Smooth muscle cell (in vitro differentiated cells): ENCODE measurements around the gene NFKBIE. TPM values are rescaled to one million over a fixed set of nuclear protein-coding genes. Genes with fewer than 3 reads are reported as not detected.

Experiments used
- DNase-seq: peaks from one replicate; lab custom pipeline; 2025; ENCODE audit not compliant: unreplicated experiment; lab: John Stamatoyannopoulos, UW
- H2AFZ ChIP-seq: fragments of 200-600 bp; sonication (generic); 2 replicates; pipeline ENCODE4 v1.6.0; 2016; ENCODE audit warnings: antibody characterized with exemption, low read depth, mild to moderate bottlenecking
- H3F3A ChIP-seq: fragments of 200-600 bp; sonication (generic); 2 replicates; pipeline ENCODE4 v1.6.0; 2017; ENCODE audit warnings: antibody characterized with exemption, low read depth
- H3K27ac ChIP-seq: fragments of 200-600 bp; sonication (generic); 2 replicates; pipeline ENCODE4 v1.5.1; 2016; ENCODE audit warnings: low read depth, mild to moderate bottlenecking
- H3K27me3 ChIP-seq: fragments of 200-600 bp; sonication (generic); 2 replicates; pipeline ENCODE4 v1.6.1; 2016; ENCODE audit warnings: low read depth, mild to moderate bottlenecking
- H3K36me3 ChIP-seq: fragments of 200-600 bp; sonication (generic); 2 replicates; pipeline ENCODE4 v1.5.1; 2016; ENCODE audit warnings: low read depth
- H3K4me1 ChIP-seq: fragments of 200-600 bp; sonication (generic); 2 replicates; pipeline ENCODE4 v1.5.1; 2016; ENCODE audit warnings: low read depth
- H3K4me2 ChIP-seq: fragments of 200-600 bp; sonication (generic); 2 replicates; pipeline ENCODE4 v1.6.0; 2016; ENCODE audit warnings: mild to moderate bottlenecking
- H3K4me3 ChIP-seq: fragments of 200-600 bp; sonication (generic); 2 replicates; pipeline ENCODE4 v1.5.1; 2016; ENCODE audit warnings: mild to moderate bottlenecking
- H3K79me2 ChIP-seq: fragments of 200-600 bp; sonication (generic); 2 replicates; pipeline ENCODE4 v1.6.0; 2016; ENCODE audit warnings: low read depth, mild to moderate bottlenecking
- H3K9ac ChIP-seq: fragments of 200-600 bp; sonication (generic); 2 replicates; pipeline ENCODE4 v1.6.0; 2016; ENCODE audit warnings: low read depth
- H3K9me3 ChIP-seq: fragments of 200-600 bp; sonication (generic); replicated peaks from 2 replicates; pipeline ENCODE4 v1.5.1; 2016; ENCODE audit warnings: low read depth
- H4K20me1 ChIP-seq: fragments of 200-600 bp; sonication (generic); 2 replicates; pipeline ENCODE4 v1.6.0; 2016; ENCODE audit warnings: low read depth
- CTCF ChIP-seq: fragments of 200-600 bp; sonication (generic); IDR thresholded peaks from 2 replicates; pipeline ENCODE4 v1.5.1; 2017; ENCODE audit warnings: borderline replicate concordance, mild to moderate bottlenecking, antibody characterized with exemption; ENCODE audit not compliant: insufficient read depth, poor library complexity, severe bottlenecking
- WGBS: methylation state at CpG from one replicate; pipeline ENCODE4 v1.1.7; 2016; ENCODE audit warnings: low lambda C conversion rate; 5-methylcytosine and 5-hydroxymethylcytosine counted together
- polyA plus RNA-seq: library from polyadenylated mRNA; unstranded; fragments of >200 nt; fragmentation: Nextera tagmentation; extraction: Ambion mirVana; gene quantifications from 2 replicates; pipeline ENCODE4 v1.2.1, GENCODE V29; 2016
- total RNA-seq: library from RNA; depleted of rRNA; stranded (reverse); fragments of >200 nt; gene quantifications from 2 replicates; pipeline ENCODE4 v1.2.3, GENCODE V29; 2014

The NFKBIE gene
- total and polyA plus RNA-seq, 2 experiments from 2014 or later = 7.0 to 12.3 TPM

GRCh38 chr6:44220913-44221290, 44.4 kb downstream of the NFKBIE start:
- peaks cover 9% of the 10 kb centered on the region for H3F3A ChIP-seq
- H2AFZ ChIP-seq = no peak overlapping the region
- H3K79me2 ChIP-seq = no peaks in the 10 kb centered on the region
- peaks cover 49% of the 10 kb centered on the region for H3K4me1 ChIP-seq
- no peak overlapping the region for H3K4me3 ChIP-seq
- no peaks in the 10 kb centered on the region for H4K20me1 ChIP-seq
- no peak for TF ChIP-seq CTCF
- WGBS = 98% methylated on average over 4 of the region's 4 CpGs
- H3K9me3 ChIP-seq = no peaks in the 10 kb centered on the region
- no peaks in the 10 kb centered on the region for H3K36me3 ChIP-seq
- H3K27ac ChIP-seq = no peak overlapping the region
- H3K27me3 ChIP-seq = no peaks in the 10 kb centered on the region
- no peak overlapping the region for H3K9ac ChIP-seq
- DNase-seq = no peak
- no peak overlapping the region for H3K4me2 ChIP-seq

GRCh38 chr6:44219815-44220784, 45.3 kb downstream of the NFKBIE start:
- H4K20me1 ChIP-seq = no peaks in the 10 kb centered on the region
- H3K9ac ChIP-seq = no peak overlapping the region
- H3K27me3 ChIP-seq = no peaks in the 10 kb centered on the region
- peaks cover 48% of the 10 kb centered on the region for H3K4me1 ChIP-seq
- H3F3A ChIP-seq = peaks cover 9% of the 10 kb centered on the region
- DNase-seq = no peak
- WGBS = 74% methylated on average over 23 of the region's 28 CpGs
- H3K4me3 ChIP-seq = peak overlapping the region; percentile 57
- H3K9me3 ChIP-seq = no peaks in the 10 kb centered on the region
- H2AFZ ChIP-seq = no peak overlapping the region
- TF ChIP-seq CTCF = no peak
- no peaks in the 10 kb centered on the region for H3K79me2 ChIP-seq
- H3K36me3 ChIP-seq = no peaks in the 10 kb centered on the region
- no peak overlapping the region for H3K27ac ChIP-seq
- peak overlapping the region; percentile 96 for H3K4me2 ChIP-seq

- Histone ChIP-seq H3K36me3 (no peaks in the 10 kb centered on the region), H3K27me3 (no peaks in the 10 kb centered on the region), H3K4me1 (peaks cover 43% of the 10 kb centered on the region), H4K20me1 (no peaks in the 10 kb centered on the region), H2AFZ (peak overlapping the region; percentile 32), H3K9me3 (no peaks in the 10 kb centered on the region), H3F3A (peaks cover 9% of the 10 kb centered on the region), H3K79me2 (no peaks in the 10 kb centered on the region), H3K4me2 (peak overlapping the region; percentile 96), H3K9ac (no peak overlapping the region), H3K4me3 (peak overlapping the region; percentile 57), H3K27ac (no peak overlapping the region)
- 0% methylated on average over 35 of the region's 45 CpGs for WGBS
- peak; percentile 63 for DNase-seq
- no peak for TF ChIP-seq CTCF
Observed at GRCh38 chr6:44219053-44219814, 46.1 kb downstream of the NFKBIE start.
